ENCODE measurements around the gene SCAMP4.
A peak's percentile ranks its signal among the peaks of the same experiment; 100 is the strongest.
"Not testable (repeated sequence)": the region's sequence is repeated elsewhere in the genome, so short reads cannot be mapped to it uniquely, and the experiment has no call there.

SCAMP4 gene

GRCh38 chr19:1866693-1867348 lies 38.4 kb upstream of the SCAMP4 start:
- no peak for DNase-seq

GRCh38 chr19:1867349-1867724 lies 37.9 kb upstream of the SCAMP4 start:
- no peak for DNase-seq

DNA sequence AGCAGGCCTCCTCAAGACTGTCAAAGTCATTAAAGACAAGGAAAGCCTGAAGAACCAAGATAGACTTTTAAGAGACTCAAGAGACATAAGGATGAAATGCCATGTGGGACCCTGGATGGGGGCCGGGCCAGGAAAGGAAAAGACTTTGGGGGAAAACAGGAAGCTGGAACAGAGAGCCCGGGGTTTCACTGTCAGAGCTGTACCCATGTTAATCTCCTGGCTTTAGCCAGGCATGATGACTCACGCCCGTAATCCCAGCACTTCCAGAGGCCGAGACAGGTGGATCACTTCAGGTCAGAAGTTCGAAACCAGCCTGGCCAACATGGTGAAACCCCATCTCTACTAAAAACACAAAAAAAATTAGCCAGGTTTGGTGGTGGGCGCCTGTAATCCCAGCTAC lies 36.2 kb upstream of the SCAMP4 start:
- no peak for DNase-seq

DNA sequence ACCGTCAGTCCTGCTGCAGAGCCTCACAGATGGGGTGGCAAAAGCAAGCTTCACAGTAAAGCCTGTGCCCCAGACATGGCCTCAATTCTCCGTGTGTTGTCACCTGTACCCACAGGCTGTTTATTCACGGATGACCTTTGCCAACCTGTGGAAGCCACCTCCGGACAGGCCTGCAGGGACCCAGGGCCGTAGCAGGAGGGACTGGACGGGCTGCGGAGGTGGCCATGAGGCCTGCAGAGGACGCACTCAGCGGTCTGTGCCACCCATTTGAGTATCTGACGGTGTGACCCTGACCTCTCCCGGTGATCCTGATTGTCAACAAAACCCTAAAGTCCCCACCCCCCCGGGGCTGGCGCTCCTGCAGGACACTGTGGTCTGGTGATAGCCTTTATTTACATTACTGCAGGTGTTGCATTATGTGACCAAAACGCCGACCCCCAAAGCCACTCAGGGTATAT lies 34.0 kb upstream of the SCAMP4 start:
- DNase-seq: no peak

DNA sequence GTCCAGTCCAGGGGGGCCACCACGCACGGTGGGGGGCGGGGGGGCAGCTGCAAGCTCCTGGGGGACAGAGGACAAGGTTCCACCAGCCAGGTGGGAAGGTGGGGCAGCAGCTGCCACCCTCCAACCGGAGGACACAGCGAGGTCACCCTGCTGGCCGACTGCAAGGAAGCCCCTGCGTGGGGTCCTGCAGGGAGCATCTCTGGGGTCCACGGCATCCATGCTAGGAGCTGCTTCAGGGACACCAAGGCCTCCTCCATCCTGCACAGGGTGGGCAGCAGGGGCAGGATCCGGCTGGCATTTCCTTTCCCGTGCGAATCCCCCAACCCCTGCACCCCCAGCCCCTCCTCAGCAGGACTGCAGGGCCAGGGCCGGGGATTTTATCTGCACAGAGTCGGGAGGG lies 33.6 kb upstream of the SCAMP4 start:
- DNase-seq: no peak

DNA sequence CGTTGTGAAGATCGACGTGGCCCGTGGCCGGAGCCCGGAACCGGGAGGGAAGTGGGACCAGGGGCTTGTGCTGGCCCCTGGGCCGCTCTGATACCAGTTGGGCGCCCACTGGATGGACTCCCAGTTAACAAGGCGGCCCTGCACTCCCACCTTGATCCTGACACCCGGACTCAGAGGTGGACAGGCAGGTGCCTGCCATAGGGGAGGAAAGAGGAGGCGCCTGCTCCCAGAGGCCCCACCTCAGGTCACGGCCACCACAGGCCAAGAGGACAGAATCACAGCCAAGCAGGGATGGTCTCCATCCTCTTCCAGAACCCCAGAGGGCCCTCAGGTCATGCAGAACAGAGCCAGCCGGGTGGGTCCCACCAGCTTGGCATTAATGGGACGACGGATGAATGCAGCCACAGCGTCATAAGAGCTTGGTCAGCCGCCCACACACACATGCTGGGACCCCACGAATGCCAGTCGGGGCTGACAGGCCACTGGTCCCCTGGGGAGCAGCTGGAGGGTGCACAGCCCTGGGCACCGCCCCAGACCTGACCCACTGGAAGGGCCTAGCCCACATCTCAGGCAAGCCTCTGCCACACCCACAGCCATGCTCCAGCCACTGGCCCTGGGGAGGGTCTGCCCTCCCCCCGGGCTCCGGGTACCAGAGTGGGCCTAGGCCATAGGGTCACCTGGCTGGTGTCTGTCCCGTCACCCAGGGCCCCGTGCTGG lies 32.2 kb upstream of the SCAMP4 start:
- DNase-seq: no peak

- no peak for DNase-seq
These were observed 31.4 kb upstream of the SCAMP4 start for GRCh38 chr19:1873524-1874473.

- no peak for DNase-seq
These were observed 30.5 kb upstream of the SCAMP4 start for GRCh38 chr19:1874554-1875185.

DNA sequence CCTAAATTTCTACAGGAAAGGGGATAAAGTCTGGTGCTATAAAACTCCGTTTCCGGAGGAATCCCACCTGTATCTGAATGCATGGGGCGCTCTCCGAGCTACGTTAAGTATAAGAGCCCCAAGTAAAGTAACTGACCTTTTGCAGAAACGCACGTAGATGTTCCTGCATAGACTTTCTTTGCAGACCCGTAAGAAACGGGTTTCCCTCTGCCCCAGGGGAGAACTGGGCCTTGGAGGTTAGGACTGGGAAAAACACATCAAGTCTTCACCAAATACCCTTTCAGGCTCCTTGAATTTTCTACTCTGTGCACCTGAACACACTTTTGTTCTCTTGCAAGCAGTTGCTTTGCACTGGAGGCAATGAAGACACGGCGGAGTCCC lies 29.9 kb upstream of the SCAMP4 start:
- DNase-seq: not testable (repeated sequence)

- DNase-seq: peak; percentile 88
These were observed 29.3 kb upstream of the SCAMP4 start for GRCh38 chr19:1875646-1876495.

- not testable (repeated sequence) for DNase-seq
These were observed 28.5 kb upstream of the SCAMP4 start for GRCh38 chr19:1876496-1877279.

- DNase-seq: not testable (repeated sequence)
These were observed 27.9 kb upstream of the SCAMP4 start for GRCh38 chr19:1877280-1877660.

- not testable (repeated sequence) for DNase-seq
These were observed 26.6 kb upstream of the SCAMP4 start for GRCh38 chr19:1878583-1878982.

DNA sequence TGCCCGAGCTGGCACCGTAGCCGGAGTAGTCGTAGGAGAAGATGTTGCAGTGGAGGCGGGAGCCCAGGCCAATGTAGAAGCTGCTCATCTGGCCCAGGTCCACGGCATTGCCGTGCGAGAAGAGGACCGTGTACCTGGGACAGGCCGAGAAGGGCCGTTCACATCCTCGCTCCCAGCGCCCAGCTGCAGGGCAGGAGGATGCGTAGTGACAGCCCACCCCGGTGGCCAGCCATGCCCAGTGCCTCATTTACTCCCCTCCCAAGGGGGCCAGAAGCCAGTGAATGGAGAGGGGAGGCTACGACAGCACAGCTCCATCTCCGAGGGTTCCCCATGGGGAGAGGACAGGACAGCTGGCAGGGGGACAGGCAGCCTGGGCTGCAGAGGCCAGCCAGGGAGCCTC lies 25.2 kb upstream of the SCAMP4 start:
- not testable (repeated sequence) for DNase-seq

DNA sequence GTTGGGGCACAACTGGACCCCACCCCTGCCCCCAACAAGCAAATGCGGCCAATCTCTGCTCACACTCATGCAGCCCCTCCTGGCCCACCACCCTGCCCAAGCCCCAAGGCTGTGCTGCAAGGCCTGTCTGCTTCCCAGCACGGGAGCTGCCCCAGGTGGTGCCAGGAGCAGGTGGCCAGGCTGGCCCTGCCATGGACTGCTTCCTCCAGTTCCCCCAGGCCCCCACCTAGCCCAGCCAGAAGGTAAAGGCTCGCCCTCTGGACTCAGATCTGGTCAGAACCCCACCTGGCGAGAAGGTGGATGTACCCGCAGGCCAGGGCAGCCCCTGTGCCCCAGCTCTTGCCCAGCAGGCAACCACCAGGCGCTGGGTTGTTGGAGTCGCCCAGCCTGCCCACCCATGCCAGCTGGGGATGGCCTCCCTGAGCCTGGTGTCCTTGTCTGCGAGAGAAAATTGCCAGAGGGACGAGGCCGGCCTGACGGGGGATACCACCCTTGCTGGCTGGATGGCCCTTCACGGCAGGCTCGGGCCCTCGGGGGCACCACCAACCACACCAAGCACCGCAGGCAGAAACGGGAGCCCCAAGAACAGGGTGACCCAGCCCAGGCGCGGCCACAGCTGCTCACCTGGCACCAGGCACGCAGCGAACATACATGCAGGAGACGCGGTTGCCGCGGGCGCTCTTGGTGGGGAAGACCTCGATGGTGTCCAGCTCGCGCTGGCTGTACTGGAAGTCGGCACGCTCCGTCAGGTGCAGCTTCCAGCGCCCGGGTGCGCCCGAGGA lies 24.4 kb upstream of the SCAMP4 start:
- no peak for DNase-seq

DNA sequence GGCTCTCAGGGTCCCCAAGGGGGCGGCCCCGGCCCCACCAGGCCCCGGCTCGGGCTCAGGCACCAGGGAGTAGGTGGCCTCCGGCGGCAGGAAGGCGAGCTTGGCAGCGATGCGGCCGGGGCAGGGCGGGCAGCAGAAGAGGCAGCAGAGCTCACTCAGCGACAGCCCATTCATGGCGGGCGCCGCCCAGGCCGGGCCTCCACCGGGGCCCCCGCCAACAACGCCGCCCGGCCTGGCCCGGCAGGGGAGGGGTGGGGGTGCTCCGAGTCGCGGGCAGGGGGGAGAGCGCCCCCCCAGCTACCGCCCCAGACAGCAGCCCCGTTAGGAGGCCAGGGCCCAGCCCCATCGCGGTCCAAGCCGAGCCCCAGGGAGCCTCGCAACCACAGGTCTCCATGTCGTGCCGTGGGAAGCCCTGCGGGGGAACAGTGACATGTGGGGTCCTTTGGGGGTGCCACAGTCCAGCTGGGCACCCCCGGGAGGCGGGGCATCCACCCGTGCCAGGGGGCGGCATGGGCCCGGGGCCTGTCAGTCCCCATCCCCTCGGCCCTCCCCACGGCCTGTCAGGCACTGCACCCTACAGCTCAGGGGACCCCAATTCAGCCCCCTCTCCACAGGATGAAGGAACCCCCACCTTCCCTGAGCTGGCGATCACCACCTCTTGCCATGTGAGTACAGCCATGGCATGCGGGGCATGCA lies 23.7 kb upstream of the SCAMP4 start:
- not testable (repeated sequence) for DNase-seq

DNA sequence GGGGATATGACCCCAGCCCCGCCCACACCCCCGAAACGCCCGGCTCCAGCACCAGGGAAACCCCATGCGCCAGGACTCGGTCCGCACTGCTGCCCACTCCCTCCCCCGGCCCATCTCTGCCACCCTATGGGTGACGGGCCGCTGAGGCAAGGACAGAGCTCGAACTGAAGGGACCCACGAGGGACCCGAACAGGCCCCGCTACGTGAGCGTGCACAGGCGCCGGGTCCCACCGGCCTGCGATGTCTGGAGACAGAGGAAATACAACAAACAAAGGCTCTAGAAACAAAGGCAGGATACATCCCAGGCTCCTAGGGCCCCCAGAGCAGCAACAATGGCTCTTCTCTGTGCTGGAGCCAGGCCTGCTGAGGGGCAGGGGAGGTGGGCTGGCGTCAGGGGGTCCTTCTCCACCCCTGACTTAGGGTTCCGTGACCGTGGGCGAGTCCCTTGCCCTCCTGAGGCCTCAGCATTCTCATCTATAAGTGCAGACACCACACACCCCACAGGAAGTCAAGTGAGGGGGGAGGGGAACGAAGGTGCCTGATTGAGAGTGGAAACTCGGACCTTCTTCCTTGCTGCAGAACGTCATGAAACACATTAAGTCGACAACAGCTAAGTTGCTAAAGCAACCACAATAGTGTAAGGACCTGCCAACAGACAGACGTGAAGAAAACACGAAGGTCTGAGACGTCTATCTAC lies 23.0 kb upstream of the SCAMP4 start:
- DNase-seq: peak; percentile 65

DNA sequence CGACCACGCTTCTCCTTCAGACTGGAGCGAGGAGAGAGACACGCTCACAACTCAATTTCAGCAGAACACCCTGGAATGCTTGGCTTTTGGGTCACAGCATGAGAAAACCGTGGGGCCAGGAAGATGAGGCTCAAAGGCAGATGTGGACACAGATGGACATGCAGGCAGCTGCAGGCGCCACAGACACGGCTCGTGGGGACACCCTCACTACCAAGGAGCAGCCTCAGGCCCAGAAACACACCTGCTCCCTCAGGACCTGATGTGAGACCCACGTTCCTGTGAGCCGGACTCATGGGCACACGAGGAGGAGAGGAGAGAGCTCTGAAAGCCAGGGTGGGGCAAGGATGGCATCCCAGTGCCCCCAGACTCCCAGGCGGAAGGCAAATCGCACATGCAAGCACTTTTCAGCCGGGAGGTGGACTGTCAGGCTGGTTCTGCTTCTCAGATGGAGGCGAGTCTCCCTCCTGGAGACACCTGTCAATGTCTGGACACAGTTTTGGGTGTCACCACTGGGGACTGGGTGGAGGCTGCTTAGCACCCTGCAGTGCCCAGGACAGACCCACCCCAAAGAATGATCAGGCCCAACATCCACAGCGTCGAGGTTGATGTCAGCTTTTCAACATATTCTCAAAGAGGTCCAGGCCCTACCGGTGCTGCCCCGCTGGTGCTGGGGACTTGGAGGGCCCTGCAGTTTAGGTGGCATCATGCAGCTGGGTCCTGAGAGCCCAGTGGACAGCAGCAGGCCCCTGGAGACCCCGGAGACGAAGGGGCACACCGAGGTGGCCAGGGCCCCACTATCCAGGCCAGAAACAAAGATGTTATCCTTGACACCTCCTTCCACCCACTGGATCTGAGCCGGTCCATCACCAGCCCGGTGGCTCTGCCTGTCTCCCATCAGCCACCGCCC lies 22.2 kb upstream of the SCAMP4 start:
- DNase-seq: no peak

All from stimulated activated CD4-positive, alpha-beta T cell treated with anti-CD3 and anti-CD28 coated beads, Interleukin-1b, Interleukin-23, amount 100 ng/mL, for 48 hours (primary cell).